Caki2 (cell line): Measurements from ENCODE around the gene NIPA2. TPM values are rescaled to one million over a fixed set of nuclear protein-coding genes. Genes with fewer than 3 reads are reported as not detected.

Experiments used
- DNase-seq: peaks from one replicate; pipeline ENCODE4 v3.0.0-alpha.2; 2015; ENCODE audit warnings: low read depth
- in situ Hi-C: cut with HindIII; loops from 2 replicates; pipeline ENCODE4 v1.10.0; 2016; ENCODE audit warnings: low sequenced_read_pairs, low pct_unique_long_range_greater_than_20kb, mixed read lengths
- total RNA-seq: library from RNA; depleted of rRNA; stranded (reverse); fragments of >200 nt; shearing (Covaris generic); gene quantifications from 2 replicates; pipeline ENCODE4 v1.2.3, GENCODE V29; 2014; ENCODE audit warnings: low replicate concordance

NIPA2 gene
- total RNA-seq, 1 experiment from 2014 or later: 160 TPM

DNA sequence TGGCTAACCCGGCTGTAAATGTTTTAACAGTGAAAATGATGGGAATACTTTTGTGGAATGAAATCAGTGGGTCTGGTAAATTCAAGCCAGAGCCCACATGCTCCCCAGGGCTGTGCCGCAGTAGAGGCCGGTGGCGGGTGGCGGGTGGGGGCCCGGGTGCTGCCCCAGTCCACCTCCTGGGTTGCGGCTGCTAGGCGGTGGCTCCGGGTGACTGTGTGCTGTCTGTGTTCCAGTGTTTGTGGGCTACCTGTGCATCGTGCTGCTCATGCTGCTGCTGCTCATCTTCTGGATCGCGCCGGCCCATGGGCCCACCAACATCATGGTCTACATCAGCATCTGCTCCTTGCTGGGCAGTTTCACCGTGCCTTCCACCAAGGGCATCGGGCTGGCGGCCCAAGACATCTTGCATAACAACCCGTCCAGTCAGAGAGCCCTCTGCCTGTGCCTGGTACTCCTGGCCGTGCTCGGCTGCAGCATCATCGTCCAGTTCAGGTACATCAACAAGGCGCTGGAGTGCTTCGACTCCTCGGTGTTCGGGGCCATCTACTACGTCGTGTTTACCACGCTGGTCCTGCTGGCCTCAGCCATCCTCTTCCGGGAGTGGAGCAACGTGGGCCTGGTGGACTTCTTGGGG is 14.9 kb upstream of the NIPA2 start:
- in situ Hi-C loops: no loop called here
- DNase-seq: no peak

DNA sequence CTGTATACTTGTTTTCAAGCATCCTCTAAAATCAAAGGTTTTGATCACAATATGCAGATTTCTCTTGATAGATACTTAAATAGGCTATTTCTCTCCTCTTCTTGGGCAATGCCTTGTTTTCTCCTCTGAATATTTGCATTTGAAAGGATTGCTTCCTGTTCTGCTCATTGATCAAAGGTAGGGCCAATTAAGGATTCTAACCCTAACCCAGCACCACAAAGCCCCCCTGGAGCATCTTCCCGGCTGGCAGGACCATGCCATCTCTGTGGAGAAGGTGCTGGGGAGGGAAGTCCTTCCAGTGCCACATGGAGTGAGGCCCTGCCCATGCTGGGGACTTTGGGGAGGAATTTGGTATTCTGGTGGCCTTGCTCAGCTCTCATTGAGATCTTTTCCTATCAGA is 11.3 kb upstream of the NIPA2 start:
- in situ Hi-C loops: no loop called here
- DNase-seq: no peak

DNA sequence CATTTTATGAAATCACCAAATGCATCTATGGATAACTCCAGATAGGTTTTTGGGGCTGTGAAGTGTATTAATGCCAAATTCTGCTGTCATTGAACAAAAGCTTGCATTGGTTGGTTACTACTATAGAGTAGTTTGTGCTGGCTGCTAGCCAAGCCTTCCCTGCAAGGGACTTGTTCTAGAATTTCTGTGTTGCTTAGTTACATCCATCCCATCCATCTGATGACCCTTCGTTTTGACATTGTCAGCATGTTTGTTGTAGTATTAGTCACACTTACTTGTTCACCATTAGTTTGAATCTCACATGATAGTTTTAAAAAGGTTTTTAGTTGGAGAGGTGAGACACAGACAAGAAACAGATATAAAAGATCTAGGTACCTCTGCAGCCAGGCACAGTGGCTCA is 7.0 kb upstream of the NIPA2 start:
- in situ Hi-C loops: no loop called here
- DNase-seq: no peak

DNA sequence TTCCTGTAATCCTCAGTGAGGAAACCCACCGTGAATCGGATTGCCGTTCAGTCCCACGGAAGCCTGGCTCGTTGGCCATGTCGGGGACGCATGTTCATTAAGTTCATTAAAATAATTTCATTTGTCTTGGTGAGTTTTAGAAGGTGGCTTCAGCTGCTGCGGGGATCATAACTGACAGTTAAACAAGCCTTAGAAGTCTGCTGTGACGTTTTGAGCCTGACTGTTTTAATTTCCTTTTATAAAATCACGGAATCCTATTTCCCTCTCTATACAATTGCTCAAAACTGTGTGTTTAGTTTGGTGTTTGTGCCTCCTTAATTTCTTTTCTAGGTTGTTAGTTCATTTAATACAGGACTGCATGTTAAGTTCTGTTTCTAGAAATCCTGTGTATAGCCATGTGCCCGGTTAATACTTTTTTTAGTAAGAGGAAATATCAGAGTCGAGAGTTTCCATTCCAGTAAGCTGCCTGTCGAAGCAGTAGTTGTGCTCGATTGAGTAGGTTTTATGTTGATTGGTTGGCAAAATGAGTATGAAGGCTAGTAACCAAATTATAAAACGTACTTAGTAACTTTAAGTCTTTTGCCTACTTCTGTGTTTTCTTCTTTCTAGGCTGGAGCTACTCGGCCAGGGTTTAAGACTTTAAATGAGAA is 705 bp downstream of the NIPA2 start:
- in situ Hi-C loops: no loop called here
- no peak for DNase-seq

DNA sequence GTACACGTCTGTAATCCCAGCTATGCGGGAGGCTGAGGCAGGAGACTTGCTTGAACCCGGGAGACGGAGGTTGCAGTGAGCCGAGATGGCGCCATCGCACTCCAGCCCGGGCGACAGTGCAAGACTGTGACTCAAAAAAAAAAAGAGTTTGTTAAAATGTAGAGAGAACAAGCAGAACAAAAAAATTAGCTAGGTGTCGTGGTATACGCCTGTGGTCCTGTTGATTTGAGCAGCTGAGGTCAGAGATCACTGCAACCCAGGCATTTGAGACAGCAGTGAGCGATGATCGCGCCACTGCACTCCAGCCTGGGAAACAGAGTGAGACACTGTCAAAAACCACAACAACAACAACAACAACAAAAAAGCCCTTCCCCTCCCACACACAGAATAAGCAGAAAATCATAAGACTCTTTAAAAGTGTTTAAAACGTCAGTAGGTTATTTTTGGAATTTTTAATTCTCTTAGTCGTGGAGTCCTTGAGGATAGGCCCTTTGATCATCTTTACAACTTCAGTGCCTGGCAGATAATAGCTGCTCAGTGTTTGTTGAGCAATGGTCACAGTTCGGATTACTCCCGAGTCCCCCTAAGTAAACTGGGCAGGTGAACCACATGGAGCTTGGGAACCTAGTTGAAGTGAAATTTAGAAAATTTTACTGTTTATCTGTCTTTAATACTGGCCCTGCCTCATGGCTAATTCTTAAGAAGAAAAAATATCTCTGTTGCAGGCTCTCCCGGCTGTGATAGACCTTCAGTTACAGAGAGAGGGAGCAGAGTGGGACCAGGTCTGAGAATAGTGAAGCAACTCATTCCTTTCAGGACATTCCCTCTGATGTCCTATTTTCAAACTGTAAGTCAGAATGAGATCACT is 6.2 kb downstream of the NIPA2 start:
- in situ Hi-C loops: no loop called here
- DNase-seq: no peak

DNA sequence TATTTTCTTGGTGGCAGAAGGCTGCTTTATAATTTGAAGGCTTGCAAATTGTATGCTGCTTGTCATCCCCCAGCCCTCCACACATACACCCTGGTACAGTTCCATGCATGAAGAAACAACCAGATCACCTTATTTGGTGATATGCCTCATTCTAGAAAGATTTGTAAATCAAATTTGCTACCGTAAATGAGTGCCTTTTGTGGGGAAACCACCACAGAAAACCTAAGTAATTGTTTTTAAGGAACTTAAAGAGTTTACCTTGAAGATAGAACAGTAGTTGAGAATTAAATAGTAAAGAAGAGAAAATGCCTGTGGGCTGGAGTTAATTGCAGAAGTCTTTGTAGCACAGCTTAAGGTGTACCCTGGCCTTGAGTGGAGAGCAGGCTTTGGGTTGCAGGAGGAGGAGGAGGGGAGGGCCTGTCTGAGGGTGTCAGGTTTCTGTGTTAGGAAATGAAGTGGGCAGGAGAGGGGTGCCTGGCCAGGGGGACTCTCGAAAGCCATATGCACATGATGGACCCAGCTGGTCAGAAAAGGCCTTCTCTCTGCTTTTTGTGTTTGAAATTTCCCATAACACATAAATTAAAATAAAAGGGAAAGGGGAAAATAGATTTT is 6.9 kb downstream of the NIPA2 start:
- in situ Hi-C loops: no loop called here
- no peak for DNase-seq

DNA sequence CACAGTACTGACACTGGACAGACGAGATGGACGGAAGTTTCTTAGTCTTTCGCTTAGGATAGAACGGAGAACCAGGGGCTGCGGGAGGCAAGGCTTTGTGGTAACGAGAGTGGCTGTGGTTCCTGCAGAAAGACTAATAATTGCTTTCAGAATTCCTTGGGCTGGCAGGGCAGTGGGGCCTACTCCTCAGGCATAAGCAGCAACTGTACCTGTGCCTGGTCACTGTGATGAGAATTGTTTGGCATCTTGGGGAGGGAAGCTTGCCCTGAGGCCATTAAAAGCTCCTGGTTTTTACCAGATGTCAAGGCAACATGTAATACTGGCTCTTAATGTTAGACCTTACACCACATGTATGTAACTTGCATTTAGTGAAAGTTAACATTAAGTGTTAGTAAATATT is 7.6 kb downstream of the NIPA2 start:
- in situ Hi-C loops: no loop called here
- no peak for DNase-seq

DNA sequence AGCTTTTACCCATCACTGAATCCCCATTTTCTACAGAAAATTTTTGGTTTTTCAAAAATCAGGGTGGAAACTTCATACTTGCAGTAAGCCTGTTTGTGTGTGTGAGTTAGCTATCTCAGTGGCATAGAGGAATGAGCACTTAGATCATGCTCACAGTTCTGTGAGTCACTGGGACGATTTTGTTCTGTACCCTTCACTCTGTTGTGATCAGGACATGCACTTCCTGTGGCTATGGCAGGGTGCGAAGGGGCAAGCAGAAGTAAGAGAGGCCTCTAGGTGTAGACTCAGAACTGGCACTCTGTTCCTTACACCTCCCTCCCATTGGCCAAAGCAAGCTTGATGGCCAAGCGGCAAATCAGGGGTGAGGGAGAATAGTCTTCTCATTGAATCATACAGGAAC is 11.6 kb downstream of the NIPA2 start:
- in situ Hi-C loops: no loop called here
- DNase-seq: no peak

DNA sequence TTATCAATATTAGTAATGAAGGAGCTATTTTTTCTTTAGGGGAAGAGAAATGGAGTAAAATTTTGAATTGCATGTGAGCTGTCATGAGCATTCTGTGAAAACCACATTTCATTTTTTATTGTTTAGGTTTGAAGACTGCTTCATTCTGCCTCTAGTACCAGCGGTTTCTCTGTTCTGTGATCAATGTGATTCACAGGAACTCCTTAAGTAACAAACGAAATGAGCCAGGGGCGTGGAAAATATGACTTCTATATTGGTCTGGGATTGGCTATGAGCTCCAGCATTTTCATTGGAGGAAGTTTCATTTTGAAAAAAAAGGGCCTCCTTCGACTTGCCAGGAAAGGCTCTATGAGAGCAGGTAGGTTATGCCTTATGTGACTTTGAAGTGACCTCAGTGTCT is 13.0 kb downstream of the NIPA2 start:
- DNase-seq: no peak
- in situ Hi-C loops: no loop called here

DNA sequence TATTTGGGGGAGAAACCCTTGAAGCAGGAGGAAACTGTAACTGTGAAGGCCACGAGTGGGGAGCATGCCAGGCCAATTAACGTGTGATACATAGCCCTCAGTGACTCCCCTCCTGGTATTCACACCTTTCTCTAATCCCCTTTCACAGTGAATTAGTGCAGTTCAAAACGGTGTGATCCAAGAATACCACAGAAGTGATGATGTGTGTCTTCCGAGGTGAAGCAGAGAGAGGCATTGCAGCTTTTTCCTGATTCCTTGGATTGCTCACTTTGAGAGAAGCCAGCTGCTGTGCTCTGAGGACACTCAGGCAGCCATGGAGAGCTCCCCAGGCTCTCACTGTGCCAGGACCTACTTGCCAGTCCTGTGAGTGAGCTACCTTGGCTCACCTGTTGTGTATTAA is 17.3 kb downstream of the NIPA2 start:
- no peak for DNase-seq
- in situ Hi-C loops: no loop called here

DNA sequence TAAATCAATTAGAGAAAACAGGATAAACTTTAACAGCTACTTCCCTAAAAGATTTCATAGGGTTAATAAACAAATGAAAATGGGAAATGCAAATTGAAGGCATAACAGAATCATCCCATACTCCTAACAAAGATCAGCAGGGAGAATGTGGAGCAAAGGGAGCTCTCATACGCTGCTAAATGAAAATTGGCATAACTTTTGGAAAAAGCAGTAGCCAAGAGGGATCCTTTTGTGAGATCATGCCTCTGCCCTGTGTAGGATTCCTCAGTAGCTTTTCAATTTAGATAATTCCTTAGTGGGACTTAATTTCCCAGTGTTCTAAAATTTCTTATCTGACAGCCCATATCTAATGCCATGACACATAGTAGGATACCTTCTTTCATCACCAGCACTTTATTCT is 18.2 kb downstream of the NIPA2 start:
- in situ Hi-C loops: no loop called here
- DNase-seq: no peak

DNA sequence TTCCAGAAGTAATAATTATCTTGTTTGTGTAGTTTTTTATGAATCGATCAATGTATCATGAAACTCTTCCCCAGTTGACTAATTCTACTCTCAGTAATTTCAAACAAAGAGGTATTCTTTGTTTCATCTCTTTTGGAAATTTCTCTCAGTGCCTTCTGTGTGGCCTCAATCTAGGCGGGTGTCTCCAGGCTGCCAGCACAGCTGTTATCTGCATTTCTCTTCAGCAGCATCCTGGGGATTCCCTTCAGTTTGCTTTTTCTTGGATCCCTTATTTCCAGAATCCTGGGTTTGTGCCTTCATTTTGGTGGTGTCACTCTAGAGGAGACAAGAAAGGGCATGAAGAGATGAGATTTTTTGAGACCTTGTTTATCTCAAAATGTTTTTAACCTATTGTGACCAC is 22.7 kb downstream of the NIPA2 start:
- in situ Hi-C loops: no loop called here

DNA sequence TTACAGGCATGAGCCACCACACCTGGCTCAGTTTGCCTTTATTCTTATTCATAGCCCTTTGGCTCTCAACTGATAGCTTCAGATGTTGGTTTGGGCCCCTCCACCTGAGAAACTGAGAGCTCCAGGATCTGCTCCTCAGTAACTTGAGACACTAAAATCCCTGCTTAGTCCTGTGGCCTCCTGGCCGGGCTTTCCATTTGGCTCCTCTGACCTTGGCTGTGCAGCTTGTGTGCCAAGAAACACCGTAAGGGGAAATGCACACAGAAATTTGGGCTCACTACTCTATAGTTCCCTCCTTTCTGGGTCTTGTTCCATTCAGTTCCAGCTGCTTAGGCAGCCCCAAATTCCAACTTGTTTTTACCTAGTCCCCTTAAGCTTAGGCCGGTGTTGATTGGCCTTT is 24.9 kb downstream of the NIPA2 start:
- no peak for DNase-seq
- in situ Hi-C loops: no loop called here

More for the DNA sequence above, 22.7 kb downstream of the NIPA2 start:
- DNase-seq: no peak

DNA sequence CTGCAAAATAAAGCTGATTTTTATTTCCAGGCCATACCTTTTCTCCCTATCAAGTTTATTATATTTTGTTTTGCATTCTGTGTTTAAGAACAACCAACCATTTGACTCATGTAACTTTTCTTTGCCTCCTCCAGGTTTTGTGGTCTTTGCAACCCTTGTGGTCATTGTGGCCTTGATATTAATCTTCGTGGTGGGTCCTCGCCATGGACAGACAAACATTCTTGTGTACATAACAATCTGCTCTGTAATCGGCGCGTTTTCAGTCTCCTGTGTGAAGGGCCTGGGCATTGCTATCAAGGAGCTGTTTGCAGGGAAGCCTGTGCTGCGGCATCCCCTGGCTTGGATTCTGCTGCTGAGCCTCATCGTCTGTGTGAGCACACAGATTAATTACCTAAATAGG is 27.6 kb downstream of the NIPA2 start:
- DNase-seq: no peak
- in situ Hi-C loops: no loop called here

DNA sequence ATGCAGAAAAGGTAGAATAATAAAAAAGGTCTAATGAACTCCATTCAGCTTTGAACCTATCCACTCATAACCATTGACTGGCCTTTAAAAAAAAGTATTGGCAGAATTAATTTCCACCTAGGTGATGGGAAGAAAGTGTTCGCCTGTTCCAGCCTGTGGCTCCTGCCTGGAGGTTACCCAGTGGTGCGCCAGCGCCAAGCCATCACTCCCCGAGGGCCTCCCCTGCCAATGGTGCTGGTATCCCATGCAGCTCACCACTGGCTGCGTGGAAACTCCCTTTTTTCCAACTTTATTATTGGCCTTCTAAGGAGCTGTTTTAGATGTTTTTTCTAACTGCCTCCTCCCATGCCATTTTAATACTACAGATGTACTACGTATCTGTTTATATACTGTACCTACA is 29.4 kb downstream of the NIPA2 start:
- DNase-seq: no peak
- in situ Hi-C loops: no loop called here

DNA sequence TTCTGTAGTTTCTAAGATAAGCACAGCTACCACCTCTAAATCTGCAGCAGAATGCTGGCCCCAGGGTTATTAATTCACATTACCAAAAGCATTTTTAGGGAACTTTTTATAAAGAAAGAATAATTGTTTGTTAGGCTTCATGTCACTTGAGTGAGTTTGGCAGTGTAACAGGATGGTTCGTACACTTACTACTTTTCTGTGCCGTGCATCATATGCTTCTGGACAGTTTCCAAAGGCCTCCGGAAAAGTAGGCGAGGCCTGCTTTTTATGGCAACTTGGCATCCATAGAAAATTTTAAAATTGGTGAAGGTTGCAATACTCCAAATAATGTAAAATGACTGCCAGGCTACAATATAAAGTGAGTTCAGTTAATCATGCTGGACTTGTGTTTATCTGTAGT is 30.0 kb downstream of the NIPA2 start:
- in situ Hi-C loops: no loop called here
- DNase-seq: no peak

DNA sequence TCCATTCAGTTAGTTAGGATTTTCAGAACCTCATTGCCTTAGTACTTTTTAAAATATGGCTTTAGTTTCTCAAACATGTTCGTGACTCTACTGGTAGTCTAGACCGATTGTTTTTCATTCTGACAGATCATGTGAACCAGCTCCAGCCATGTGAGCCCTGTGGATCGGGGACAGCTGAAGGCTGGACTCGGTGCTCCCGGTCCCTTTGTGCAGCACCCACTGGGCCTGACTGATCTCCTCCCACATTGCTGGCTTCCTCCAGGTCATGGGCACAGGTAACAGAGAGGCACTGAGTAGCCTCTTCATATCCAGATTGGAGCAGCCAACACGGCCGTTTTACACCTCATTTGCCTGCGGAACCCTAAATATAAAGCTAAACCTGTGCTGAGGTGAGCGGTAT is 30.5 kb downstream of the NIPA2 start:
- in situ Hi-C loops: no loop called here
- no peak for DNase-seq

DNA sequence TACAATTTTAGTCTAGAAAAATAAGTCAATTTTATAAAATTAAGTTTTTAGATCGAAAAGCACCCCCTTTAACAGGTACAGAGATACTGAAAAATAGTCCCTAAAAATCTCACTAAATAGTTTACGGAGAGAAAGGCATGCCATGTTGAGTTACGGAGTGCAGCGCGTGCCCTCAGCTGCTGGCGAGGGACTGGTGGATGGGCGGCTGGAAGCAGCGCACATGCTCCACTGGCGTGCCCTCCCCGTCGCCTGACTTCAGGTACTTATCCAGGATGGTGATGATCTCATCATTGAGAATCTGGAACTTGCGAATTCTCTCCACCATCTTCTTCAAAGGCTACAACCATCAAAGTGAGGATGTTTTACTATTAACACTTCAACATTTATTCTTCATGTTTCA is 31.4 kb downstream of the NIPA2 start:
- in situ Hi-C loops: no loop called here
- no peak for DNase-seq

DNA sequence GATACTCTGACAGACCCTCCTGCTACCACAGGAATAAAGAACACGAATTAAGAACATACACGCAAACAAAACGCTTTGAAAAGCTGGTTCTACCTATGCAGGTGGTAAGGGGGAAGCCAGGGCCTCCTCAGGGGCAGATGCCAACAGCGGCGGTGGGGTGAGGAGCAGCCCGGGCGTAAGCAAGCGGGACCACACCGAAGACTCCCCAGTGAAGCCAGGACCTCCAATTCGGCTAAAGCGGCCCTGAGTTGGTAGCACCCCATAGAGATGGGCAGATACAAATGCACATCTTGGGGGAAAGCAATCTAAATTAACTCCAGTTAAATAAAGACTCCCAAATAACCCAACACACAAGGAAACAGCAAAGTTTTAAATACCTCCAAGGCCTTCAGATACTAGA is 32.4 kb downstream of the NIPA2 start:
- in situ Hi-C loops: no loop called here
- DNase-seq: no peak
